ENCODE data around the gene OPALIN. TPM values are rescaled to one million over a fixed set of nuclear protein-coding genes. Genes with fewer than 3 reads are reported as not detected.

Gene OPALIN
- total RNA-seq, 4 donors from 2014 or later: not detected

GRCh38 chr10:96327462-96327861 lies 31.3 kb downstream of the OPALIN start:
- DNase-seq (ENCODE audit: low spot score): no peak
- no peak for TF ChIP-seq CTCF (IDR thresholded peaks at IDR 0.05)
- no peak for ATAC-seq (ENCODE audit: low FRiP score)

- no peak for ATAC-seq (ENCODE audit: low FRiP score)
- TF ChIP-seq CTCF (IDR thresholded peaks at IDR 0.05): no peak
- DNase-seq (ENCODE audit: low spot score): no peak
Measured at GRCh38 chr10:96325719-96326373, 33.0 kb downstream of the OPALIN start.

GRCh38 chr10:96324447-96324846 lies 34.4 kb downstream of the OPALIN start:
- TF ChIP-seq CTCF (IDR thresholded peaks at IDR 0.05): no peak
- ATAC-seq (ENCODE audit: low FRiP score) (no peak), DNase-seq (ENCODE audit: low spot score) (no peak)

GRCh38 chr10:96322275-96322674 lies 36.5 kb downstream of the OPALIN start:
- ATAC-seq (ENCODE audit: low FRiP score) (no peak), DNase-seq (ENCODE audit: low spot score) (no peak)
- TF ChIP-seq CTCF (IDR thresholded peaks at IDR 0.05): no peak

GRCh38 chr10:96321822-96322221 lies 37.0 kb downstream of the OPALIN start:
- no peak for TF ChIP-seq CTCF (IDR thresholded peaks at IDR 0.05)
- no peak for DNase-seq (ENCODE audit: low spot score)
- ATAC-seq (ENCODE audit: low FRiP score): no peak

- DNase-seq (ENCODE audit: low spot score) (no peak), ATAC-seq (ENCODE audit: low FRiP score) (no peak)
- no peak for TF ChIP-seq CTCF (IDR thresholded peaks at IDR 0.05)
Measured at GRCh38 chr10:96319754-96320474, 38.9 kb downstream of the OPALIN start.
